A549 (cell line): ENCODE data around the gene SUPT3H.

Experiments used
- EP300 ChIP-seq, 2 experiments: fragments of >200 bp; sonication (Bioruptor Twin); formaldehyde crosslinking; IDR thresholded peaks; 2 replicates in 1 of 2; 3 replicates in 1 of 2; pipeline ENCODE4 v1.6.1; 2016 to 2017
- JUN ChIP-seq, 2 experiments: fragments of >200 bp; sonication (Bioruptor Twin); formaldehyde crosslinking; IDR thresholded peaks; 2 replicates in 1 of 2; 3 replicates in 1 of 2; pipeline ENCODE4 v1.6.1; 2016 to 2017
- KDM1A ChIP-seq: fragments of 200-600 bp; sonication (generic); IDR thresholded peaks from 2 replicates; pipeline ENCODE4 v1.6.1; 2016; ENCODE audit warnings: low read depth, mild to moderate bottlenecking
- MAFK ChIP-seq: fragments of 450-650 bp; IDR thresholded peaks from 2 replicates; pipeline ENCODE4 v1.6.1; 2014; ENCODE audit not compliant: partially characterized antibody
- POLR2A ChIP-seq: IDR thresholded peaks from 2 replicates; pipeline ENCODE4 v1.6.1; 2012; ENCODE audit warnings: mild to moderate bottlenecking, low read length
- RCOR1 ChIP-seq: fragments of 150-350 bp; IDR thresholded peaks from 2 replicates; pipeline ENCODE4 v1.6.1; 2014; ENCODE audit warnings: antibody characterized with exemption, low read length, low read depth
- SMC3 ChIP-seq: fragments of >200 bp; sonication (Bioruptor Twin); formaldehyde crosslinking; IDR thresholded peaks from 3 replicates; pipeline ENCODE4 v1.6.1; 2018; ENCODE audit warnings: inconsistent platforms
- TF ChIP-seq, protein P1 (sequence below): fragments of >200 bp; sonication (Bioruptor Twin); formaldehyde crosslinking; IDR thresholded peaks from 3 replicates; pipeline ENCODE4 v1.5.1; 2016

DNA sequence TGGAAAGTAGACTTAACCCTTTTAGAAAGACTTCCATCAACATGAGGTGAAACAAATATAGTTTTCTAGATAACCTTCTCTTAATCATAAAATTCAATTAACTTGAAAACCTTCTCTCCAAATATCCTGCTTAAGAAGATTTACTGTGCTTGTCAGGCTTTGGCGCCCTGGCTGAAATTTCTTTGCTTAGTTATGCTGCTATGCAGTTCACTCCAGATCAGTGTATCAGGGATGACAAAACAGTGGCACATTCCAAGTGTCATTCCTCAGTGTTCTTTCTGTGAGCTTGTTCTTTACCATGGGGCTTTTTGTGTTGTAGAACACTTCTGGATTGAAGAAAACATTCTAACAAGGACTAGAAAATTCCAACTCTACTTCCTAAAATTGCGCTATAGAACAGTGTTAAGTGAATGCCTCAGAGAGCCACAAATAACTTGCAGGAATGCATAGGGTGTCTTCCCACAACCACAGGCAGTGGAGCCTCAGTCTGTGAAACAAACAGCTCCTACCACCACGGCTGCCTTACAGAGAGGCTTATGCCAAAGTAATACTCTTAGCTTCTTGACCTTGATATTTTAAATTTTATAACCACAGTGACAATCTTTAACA lies 546.6 kb downstream of the SUPT3H start:
- no peak for TF ChIP-seq POLR2A
- no peak for TF ChIP-seq SMC3
- TF ChIP-seq, protein P1, sequence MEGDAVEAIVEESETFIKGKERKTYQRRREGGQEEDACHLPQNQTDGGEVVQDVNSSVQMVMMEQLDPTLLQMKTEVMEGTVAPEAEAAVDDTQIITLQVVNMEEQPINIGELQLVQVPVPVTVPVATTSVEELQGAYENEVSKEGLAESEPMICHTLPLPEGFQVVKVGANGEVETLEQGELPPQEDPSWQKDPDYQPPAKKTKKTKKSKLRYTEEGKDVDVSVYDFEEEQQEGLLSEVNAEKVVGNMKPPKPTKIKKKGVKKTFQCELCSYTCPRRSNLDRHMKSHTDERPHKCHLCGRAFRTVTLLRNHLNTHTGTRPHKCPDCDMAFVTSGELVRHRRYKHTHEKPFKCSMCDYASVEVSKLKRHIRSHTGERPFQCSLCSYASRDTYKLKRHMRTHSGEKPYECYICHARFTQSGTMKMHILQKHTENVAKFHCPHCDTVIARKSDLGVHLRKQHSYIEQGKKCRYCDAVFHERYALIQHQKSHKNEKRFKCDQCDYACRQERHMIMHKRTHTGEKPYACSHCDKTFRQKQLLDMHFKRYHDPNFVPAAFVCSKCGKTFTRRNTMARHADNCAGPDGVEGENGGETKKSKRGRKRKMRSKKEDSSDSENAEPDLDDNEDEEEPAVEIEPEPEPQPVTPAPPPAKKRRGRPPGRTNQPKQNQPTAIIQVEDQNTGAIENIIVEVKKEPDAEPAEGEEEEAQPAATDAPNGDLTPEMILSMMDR: no peak
- TF ChIP-seq EP300 (IDR thresholded peaks at IDR 0.05): no peak
- TF ChIP-seq MAFK: no peak
- no peak for TF ChIP-seq JUN (IDR thresholded peaks at IDR 0.05)
- no peak for TF ChIP-seq RCOR1
- TF ChIP-seq KDM1A: no peak
